Fibroblast of skin of right quadriceps (primary cell): ENCODE data around the gene MMP23B.
A peak's percentile ranks its signal among the peaks of the same experiment; 100 is the strongest.
"Not testable (repeated sequence)": the region's sequence is repeated elsewhere in the genome, so short reads cannot be mapped to it uniquely, and the experiment has no call there.

Source experiments
- DNase-seq: peaks from one replicate; pipeline ENCODE4 v3.0.0-alpha.2; 2013

MMP23B gene

DNA sequence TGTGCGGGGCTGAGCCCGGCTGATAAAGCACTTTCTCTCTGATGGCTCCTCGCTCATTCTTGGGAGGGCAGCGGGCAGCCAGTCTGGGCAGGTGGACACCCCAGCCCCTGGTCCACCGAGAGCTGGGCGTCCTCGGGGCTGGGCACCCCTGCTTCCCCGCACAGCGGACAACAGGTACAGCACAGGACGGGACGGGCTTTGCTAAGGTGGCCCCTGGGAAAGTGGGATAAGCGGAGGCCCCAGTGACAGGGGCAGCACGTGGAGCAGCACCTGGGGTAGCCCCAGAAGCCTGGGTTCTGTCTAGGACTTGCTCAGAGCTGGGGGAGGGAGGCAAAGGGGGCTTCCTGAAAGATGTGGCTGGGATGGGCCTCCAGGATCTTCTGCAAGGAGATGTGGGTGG is 2.6 kb downstream of the MMP23B start:
- DNase-seq, result not testable (repeated sequence)

DNA sequence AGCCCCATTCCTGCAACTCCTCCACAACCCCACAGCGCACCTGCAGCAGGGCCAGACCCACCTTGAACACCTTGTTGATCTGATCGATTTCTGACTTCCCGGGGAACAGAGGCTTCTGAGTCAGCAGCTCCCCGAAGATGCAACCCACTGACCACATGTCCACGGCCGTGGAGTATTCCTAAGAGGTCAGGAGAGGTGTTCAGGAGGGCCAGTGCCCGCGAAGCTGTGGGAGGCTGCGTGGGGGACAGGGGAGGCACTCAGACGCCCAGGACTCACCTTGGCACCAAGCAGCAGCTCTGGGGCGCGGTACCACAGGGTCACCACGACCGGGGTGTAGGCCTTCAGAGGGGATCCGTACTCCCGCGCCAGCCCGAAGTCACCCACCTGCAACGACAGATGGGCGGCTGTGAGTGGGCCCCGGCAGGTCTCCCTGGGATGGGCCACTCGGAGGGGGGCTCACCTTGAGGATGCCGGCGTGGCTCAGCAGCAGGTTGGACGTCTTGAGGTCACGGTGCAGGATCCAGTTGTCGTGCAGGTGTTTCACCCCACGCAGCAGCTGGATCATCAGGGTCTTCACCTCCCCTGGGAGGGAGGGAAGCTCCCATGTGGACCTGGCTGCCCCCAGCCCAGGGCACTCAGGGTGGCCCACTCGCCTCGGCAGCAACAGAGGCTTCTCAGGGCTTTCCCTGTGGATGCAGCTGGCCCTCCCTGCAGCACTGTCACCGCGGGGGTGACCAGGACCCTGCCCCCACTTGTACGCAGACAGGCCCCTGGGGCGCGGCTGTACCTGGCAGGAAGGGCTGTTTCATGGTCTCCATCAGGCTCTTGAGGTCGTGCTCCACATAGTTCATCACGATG is 4.9 kb downstream of the MMP23B start:
- not testable (repeated sequence) for DNase-seq

DNA sequence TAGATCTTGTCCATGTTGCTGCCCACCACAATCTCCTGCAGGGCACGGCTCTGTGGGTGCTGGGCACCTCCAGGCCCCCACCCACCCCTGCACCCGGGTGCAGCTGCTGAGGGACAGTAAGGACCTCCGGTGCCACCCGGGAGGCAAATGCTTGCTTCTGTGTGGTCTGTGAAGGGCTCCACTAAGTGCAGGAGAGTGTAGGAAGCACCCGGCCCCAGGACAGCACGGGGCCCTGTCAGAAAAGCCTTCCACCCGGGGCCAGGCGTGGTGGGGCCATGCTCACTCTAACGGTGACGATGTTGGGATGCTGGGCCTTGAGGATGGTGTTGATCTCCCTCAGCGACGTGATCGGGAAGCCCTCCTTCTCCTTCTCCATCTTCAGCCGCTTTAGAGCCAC is 5.5 kb downstream of the MMP23B start:
- not testable (repeated sequence) for DNase-seq

DNA sequence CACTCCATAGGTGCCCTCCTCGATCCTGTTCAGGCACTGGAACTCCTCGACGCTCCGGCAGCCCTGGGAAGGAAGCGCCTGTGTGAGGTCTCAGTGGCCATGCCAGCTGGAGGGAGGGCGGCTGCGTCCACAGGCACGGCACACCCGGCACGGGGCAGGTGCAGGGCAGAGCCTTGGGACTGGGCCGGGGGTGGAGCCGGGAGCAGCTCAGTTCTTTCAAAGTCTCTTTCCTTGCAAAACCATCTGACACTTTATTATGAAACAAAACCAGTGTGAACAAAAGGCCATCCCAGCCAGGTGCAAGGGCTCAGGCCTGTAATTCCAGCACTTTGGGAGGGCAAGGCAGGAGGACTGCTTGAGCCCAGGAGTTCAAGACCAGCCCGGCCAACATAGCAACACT is 6.6 kb downstream of the MMP23B start:
- not testable (repeated sequence) for DNase-seq

DNA sequence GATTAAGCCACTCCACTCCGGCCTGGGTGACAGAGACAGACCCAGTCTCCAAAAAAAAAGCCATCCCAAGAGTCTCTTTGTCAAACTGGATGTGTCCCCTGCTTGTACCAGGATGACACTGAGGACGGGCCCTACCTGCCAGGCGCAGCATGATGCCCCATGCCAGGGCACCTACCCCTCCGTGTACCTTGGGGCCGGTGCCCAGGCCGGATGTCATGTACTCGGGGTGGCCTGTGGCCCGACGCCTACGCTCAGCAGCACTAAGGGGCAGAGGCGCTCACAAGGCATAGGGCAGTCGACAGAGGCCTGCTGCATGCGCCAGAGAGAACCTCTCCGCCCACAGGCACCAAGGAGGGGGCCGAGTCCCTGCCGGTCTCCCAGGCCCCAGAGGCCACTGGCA is 7.4 kb downstream of the MMP23B start:
- DNase-seq, result not testable (repeated sequence)

DNA sequence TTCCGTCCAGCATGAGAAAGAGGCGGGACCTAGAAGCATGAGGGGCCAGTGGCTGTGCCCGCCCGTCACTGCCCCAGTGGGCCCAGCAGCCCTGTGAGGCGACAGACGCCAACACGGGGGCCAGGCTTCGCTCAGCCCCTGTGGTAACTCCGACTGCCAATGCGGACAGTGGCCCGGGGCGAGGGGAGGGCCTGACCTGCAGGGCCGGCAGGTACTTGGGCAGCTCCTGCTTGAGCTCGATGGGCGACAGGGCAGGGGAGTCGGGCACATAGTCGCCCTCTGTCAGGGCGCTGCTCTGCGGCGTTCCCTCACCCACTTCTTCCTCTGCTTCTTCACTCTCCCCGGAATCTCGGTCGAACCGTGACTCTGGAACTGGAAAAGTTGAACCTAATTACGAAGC is 8.1 kb downstream of the MMP23B start:
- not testable (repeated sequence) for DNase-seq

DNA sequence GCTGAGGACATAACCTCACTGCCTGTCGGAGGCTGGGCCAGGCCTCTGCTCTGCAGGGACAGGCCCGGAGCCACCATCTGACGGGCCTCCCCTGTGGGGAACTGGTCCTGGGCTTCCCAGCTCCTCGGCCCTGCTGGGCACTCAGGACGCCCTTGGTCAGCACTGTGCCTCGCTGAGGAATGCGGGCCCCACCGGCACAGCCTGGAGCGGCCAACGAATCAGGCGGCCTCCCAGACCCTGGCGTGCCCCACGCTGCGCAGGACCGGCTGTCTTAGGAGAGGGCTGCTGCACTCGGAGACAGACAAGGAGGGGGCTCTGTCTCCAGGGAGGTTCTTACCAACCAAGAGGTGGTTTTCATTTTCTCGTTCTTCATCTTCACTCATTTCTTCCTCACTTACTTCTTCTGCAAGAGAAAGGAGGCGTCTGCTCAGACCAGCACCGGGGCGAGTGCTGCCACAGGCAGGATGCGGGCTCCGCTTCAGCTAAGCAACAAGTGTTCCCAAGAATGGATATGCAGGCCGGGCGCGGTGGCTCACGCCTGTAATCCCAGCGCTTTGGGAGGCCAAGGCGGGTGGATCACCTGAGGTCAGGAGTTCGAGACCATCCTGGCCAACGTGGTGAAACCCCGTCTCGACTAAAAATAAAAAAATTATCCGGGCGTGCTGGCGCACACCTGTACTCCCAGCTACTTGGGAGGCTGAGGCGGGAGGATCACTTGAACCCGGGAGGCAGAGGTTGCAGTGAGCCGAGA is 8.9 kb downstream of the MMP23B start:
- DNase-seq, result not testable (repeated sequence)

DNA sequence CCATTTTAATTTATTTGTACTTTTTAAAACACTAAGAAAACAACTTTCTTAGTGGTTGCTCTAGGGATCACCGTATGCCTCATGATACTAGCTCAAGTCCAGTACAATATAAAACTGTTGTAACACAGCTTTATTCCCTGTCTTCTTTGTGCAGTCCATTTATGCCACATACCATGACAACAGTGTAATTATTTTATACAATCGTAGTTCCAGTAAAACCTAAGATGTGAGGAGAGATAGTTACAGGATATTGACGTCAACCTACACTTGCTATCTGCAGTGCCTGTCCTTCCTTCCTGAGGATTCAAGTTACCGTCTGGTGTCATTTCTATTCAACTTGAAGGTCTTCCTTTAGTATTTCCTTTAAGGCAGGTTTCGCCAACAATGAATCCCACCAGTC is 14.4 kb downstream of the MMP23B start:
- DNase-seq, result not testable (repeated sequence)

DNA sequence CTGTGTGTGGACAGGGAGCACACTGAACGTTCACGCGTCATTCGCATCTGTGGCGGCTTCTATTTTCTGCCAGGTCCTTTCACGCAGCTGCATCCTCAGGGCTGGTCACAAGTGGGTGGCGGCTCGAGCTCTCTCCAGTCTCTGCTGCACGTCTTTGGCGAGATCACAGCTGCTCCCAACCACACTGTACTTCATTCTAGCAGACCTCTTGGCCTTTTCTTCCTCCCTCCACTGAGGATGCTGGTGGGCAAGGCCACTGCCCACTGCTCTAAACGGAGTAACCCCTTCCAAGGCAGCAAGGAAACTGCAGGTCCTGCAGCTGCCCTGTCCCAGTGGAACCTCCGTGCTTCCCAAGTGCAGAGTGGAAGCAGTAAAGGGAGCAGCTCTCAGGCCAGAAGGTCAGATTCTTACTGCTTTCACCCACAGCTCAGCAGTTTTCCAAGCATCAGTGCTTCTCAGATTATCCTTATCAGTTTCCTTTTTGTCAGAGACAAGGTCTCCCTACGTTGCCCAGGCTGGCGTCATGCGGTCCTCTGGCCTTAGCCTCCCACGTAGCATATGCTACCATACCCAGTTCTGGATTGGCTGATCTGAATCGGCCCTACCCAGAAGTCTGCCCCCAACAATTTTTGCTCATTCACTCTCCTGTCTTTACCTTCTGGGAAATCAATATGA is 15.7 kb downstream of the MMP23B start:
- DNase-seq, result not testable (repeated sequence)

DNA sequence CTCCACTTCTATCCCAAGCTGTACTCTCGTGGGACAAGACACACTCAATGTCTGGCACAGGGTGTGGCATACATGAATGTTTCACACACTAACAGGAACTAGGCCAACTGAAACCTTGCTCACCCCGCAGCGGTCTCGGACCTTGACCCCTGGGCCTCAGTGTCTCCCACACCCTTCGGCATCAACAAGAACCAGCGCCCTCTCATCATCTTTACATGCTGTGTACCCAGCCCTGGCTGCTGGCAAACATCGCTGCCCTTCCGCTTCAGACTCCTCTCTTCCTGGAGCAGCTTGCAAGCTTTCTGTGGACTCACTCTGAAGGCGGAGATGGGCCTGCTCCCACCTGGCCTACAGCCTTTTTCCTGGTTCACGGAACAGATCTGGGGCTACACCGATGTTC is 16.3 kb downstream of the MMP23B start:
- DNase-seq, result not testable (repeated sequence)

DNA sequence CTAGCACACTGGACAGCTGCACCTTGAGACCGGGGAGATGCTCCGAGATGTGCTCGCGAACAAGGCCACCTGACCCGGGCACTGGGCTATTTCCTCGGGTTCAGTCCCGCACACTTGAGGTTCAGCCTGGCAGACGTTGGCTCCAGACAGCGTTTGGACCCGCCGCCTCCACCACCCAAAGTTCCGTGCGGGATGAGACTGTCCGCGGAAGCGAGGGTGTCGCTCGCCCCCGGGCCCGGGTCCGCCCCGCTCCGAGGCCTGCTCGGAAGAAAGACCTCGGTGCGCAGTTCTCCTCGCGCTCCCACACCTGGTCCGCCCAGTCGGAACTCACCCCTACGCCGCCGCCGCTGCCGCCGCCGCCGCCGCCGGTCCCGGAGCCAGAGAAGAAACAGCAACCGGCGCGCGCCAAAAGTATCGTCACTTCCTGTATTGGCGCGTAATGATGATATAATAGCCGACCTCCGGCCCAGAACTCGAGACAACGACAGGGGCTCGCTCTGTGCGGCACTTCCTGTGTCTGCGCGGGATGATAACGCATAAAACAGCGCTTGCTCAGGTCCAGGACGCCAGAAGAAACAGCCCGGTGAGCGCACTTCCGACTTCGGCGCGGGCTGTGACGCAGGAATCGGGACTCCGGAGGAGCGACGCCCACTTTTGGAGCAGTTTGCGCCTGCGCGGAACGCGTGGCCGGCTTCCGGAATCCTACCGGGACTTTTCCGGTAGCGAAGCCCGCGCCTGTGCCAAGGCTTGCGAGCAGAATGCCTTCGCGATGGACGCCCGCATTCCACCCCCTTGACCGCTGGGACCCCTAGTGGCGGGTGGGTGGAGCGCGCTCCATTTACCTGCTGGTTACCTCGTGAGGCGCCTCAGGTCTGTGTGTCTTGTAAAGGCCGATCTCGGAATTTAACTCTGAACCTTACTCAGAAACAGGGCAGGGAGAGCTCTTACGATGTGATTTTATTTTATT is 26.9 kb downstream of the MMP23B start, which contains the start of gene CDK11B:
TSS of gene CDK11B (minus strand) at position 422 of the 967 bp plus-strand sequence. CDS start 1,519 bp downstream, outside the sequence.
- DNase-seq, result peak; percentile 99

DNA sequence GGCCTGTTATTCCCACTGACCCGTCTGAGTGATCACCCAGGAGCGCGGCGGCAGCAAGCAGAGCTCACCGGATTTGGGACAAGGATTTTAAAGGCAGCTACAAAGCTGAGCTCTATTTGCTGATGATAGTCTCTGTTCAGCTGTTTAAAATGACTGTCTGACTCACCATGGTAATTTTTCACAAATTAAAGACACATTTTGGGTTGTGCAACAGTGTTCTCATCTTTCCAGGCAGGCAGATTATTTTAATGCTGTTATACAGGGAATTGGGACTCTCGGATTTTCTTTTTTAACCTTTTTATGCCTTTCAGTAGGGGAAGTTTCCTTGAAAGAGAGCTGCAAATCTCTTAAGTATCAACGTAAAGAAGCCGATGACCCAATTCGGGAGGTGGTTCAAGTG is 30.4 kb downstream of the MMP23B start:
- peak; percentile 43 for DNase-seq

DNA sequence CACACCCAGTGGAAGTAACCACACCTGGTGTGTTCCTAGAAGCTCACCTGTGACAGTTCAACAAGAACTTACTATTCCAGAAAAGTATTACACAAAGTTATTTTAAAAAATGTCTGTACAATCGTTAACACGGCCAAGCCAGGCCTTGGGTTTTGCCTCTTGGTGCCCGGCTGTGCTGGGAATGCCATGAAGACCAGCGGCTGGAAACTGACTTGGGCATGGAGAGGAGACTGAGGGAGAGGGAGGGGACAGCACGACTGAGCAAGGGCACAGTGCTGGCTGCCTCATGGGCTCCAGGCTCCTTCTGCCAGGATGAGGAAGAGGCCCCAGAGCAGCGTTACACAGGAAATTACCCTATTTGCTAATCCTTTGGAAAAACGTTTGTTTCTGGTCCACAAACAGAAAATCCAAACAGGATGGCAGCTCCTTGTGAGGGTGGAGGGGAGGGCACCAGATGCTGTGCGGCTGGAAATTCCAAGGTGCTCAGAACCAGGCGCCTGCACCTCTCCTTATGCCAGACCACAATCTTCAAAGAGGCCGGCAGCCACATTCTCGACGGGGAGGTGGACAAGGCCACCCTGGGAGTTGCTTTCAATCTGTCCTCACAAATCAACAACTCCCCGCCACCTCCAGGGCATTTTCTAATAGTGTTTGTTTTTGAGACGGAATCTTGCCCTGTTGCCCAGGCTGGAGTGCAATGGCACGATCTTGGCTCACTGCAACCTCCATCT is 31.0 kb downstream of the MMP23B start:
- not testable (repeated sequence) for DNase-seq

DNA sequence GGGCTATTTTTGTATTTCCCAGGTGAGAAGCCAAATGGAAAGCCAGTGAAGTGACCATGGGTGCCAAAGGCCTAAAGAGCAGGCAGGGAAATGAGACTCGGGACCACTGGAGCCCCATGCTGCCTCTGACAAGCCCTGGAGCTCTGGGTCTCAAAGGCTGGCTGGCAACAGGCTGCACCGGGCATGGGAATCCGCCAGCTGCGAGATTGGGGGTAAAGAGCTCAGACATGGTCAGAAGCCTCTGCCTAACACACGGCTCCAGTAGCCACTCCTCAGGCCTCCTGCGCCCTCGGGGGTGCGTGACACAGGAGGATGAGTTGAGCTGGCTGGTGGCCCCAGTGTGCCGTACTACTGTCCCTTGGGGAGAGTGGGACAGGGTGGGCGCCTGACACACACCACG is 32.3 kb downstream of the MMP23B start:
- DNase-seq, result not testable (repeated sequence)

DNA sequence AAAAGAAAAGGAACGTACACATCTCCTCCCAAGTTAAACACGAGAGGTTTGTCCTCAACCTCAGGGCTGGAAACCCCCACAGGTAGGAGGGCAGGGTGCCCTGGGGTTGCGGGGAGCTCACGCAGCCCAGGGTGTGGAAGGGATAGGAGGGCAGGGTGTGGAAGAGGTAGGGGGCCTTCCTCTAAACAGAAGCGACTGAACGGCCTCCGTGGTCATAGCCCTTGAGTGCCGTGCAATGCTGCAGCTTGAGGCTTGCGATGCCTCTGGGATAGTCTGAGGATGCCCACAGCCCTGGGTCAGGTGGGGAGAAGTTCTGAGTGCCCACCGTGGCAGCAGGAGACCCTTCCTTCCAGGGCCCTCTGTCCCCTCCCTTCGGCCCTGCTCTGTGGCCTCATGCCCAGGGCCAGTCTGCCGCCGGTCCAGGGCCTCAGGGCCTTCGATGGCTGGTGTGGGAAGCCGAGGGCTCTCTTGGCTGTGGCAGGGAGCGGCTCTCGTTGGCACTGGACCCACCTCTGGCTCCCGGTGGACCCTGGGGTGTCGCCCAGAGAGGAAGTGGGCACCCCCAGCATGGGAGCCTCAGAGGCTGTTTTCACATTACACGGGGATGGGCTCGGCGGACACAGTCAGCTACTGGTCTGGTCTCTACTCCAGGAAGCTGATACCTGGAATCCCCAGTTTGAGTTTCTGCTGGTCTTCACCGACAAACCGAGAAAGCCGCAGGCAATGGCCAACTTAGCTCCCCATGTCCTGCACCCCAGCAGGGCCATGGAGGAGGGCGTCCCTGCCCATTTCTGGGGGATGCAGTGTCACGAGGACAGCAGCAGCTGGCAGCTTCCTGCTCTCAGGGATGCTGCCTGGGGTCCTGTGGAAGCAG is 33.2 kb downstream of the MMP23B start:
- no peak for DNase-seq

DNA sequence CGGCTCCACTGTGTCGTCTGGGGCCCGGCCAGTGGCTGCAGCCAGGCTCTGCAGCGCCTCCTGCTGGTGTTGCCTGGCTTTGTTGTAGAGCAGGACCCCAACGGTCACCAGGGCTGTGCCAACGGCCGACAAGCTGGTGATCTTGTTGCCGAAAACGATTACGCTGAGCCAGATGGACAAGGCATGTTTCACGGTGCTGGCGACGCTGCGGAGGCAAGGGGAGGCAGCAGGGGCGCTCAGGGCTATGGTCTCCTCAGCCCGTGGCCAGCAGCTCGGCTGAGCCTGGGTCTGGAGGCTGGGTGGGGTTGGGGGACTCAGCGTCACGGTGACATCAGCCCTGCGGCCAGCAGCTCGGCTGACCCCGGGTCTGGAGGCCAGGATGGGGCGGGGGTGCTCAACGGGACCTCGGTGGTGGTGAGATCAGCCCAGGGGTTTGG is 33.9 kb downstream of the MMP23B start:
- no peak for DNase-seq

DNA sequence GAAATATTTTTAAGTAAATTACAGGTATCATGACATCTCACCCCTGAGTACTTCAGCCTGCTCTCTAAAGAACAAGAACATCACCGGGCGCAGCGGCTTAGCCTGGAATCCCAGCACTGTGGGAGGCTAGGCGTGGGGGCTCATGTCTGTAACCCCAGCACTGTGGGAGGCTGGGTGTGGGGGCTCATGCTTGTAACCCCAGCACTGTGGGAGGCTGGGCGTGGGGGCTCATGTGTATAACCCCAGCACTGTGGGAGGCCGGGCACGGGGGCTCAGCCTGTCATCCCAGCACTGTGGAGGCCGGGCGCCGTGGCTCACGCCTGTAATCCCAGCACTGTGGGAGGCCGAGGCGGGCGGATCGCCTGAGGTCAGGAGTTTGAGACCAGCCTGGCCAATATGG is 34.6 kb downstream of the MMP23B start:
- DNase-seq, result no peak

DNA sequence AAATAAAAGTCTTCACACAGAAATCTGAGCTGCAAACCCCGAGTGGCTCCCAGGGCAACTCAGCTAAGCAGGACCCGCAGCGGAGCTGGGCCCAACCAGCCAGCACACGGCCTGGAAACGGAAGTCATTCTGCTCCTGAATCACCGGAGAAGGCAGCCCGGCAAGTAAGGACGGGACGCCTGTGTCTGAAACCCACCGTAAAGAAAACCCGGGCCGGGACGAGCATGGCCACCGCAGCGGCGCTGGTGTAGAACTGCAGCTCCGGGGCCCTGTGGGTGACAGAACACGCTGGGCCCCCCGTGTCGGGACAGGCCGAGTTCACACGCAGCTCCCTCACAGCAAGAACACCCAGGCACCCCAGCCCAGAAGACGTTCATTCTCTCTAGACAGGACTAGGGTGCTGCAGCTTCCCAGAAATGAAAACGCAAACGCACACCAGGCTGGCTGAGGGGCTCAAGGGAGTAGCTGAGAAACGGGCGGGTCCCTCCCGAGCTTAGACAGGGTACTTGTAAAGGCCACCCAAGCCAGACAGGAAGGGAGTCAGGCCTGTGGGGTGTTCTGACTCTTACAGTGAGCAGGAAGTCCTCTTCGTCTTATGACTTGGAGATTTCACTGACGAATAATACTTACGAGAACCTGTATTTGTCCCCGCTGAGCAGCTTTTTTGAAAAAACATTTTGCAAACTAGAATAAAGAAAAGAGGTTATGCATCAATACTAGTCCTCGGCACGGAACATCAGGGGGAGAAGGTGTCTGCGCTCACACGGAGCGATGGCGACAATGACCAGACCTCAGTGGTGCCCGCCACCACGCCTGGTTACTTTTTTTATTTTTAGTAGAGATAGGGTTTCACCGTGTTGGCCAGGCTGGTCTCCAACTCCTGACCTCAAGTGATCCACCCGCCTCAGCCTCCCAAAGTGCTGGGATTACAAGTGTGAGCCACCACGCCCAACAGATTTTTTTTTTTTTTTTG is 37.8 kb downstream of the MMP23B start:
- no peak for DNase-seq

DNA sequence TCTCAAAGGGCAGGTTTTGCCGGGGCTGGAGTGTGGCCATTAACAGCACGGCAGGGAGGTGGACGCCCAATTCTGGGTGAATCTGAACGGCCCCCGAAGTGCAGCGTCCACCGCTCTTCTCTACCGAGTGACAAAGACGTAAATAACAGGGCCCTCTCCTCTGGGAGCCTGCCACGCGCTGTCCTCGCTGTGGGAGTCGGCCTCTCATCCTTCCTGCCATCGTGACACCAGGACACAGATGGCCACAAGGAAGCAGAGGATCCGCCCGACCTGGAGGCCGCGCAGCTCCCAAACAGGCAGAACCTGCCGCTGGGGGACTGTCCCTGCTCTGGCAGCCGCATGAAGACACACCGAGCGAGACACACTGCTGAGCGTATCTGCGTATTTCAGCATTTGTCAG is 38.9 kb downstream of the MMP23B start:
- no peak for DNase-seq
